H1 (cell line): Measurements from ENCODE around the gene FJX1. TPM values are rescaled to one million over a fixed set of nuclear protein-coding genes. Genes with fewer than 3 reads are reported as not detected.

Experiments used
- CTCF ChIA-PET: fragments of 300-600 bp; sonication (Branson Sonifier 250); formaldehyde crosslinking; loops from one replicate; lab custom pipeline; 2021; ENCODE audit not compliant: partially characterized antibody; lab: Charles Lee
- POLR2A ChIA-PET: fragments of 300-600 bp; sonication (Branson Sonifier 250); formaldehyde crosslinking; loops from one replicate; lab custom pipeline; 2021; ENCODE audit warnings: inconsistent platforms; ENCODE audit not compliant: partially characterized antibody; lab: Charles Lee
- DNase-seq, 2 experiments: peaks; one replicate each; pipeline versions ENCODE4 v3.0.0 to v3.0.0-alpha.2; 2010 to 2022; ENCODE audit warnings: low spot score in 2 of 2, low read depth in 1 of 2, mixed read lengths in 1 of 2
- FAIRE-seq: peaks from 2 replicates; lab custom pipeline; 2011; peaks lifted over from hg19 to GRCh38; lab: Jason Lieb, UNC
- H2AFZ ChIP-seq: 2 replicates; pipeline ENCODE4 v1.8.1; 2012; ENCODE audit warnings: low read length, inconsistent platforms
- H2AK5ac ChIP-seq: 2 replicates; pipeline ENCODE4 v1.6.1; 2013; ENCODE audit warnings: low read depth, low read length
- H2BK120ac ChIP-seq: replicated peaks from 2 replicates; pipeline ENCODE3; 2013; ENCODE audit warnings: low read depth, low read length, inconsistent platforms
- H2BK12ac ChIP-seq: 2 replicates; pipeline ENCODE4 v1.6.1; 2013; ENCODE audit warnings: low read depth, low read length
- H2BK15ac ChIP-seq: 2 replicates; pipeline ENCODE4 v1.6.1; 2013; ENCODE audit warnings: low read length
- H2BK20ac ChIP-seq: 2 replicates; pipeline ENCODE4 v1.6.1; 2013; ENCODE audit warnings: low read length
- H2BK5ac ChIP-seq: 2 replicates; pipeline ENCODE4 v1.6.1; 2013; ENCODE audit warnings: low read depth, low read length
- H3K14ac ChIP-seq: 2 replicates; pipeline ENCODE4 v1.6.1; 2013; ENCODE audit warnings: inconsistent platforms; ENCODE audit not compliant: insufficient read length
- H3K18ac ChIP-seq: 2 replicates; pipeline ENCODE4 v1.6.1; 2013; ENCODE audit warnings: low read length; ENCODE audit errors: extremely low read depth
- H3K23ac ChIP-seq: 2 replicates; pipeline ENCODE4 v1.6.1; 2013; ENCODE audit warnings: inconsistent platforms; ENCODE audit not compliant: insufficient read length
- H3K23me2 ChIP-seq: 2 replicates; pipeline ENCODE4 v1.6.1; 2013; ENCODE audit warnings: low read depth, low read length
- H3K27ac ChIP-seq: 2 replicates; pipeline ENCODE4 v1.6.1; 2011; ENCODE audit warnings: low read depth, low read length, inconsistent platforms
- H3K27me3 ChIP-seq, 4 experiments: replicated peaks in 1 of 4; 1 replicate in 1 of 4; 2 replicates in 3 of 4; pipeline versions ENCODE4 v1.6.1 to v1.8.1; 2011 to 2013; ENCODE audit warnings: low read length in 3 of 4, mild to moderate bottlenecking in 3 of 4, inconsistent platforms in 2 of 4, mixed read lengths in 2 of 4, moderate library complexity in 1 of 4; ENCODE audit not compliant: control insufficient read depth in 3 of 4, insufficient read depth in 3 of 4; ENCODE audit errors: extremely low read depth in 1 of 4
- H3K36me3 ChIP-seq, 4 experiments: 2 replicates each; pipeline versions ENCODE4 v1.6.1 to v1.8.1; 2011 to 2013; ENCODE audit warnings: mild to moderate bottlenecking in 4 of 4, low read length in 3 of 4, moderate library complexity in 2 of 4, control low read depth in 1 of 4, inconsistent platforms in 1 of 4; ENCODE audit not compliant: insufficient read depth in 4 of 4, control insufficient read depth in 2 of 4
- H3K4ac ChIP-seq: replicated peaks from 2 replicates; pipeline ENCODE3; 2013; ENCODE audit warnings: low read length, low read depth, mixed read lengths, inconsistent platforms; ENCODE audit not compliant: insufficient read length
- H3K4me1 ChIP-seq, 4 experiments: replicated peaks in 1 of 4; 1 replicate in 1 of 4; 2 replicates in 3 of 4; pipeline versions ENCODE4 v1.6.1 to v1.8.1; 2011 to 2013; ENCODE audit warnings: low read length in 3 of 4, inconsistent platforms in 2 of 4, mixed read lengths in 1 of 4; ENCODE audit not compliant: insufficient read depth in 4 of 4, control insufficient read depth in 3 of 4
- H3K4me2 ChIP-seq, 2 experiments: 2 replicates each; pipeline versions ENCODE4 v1.6.1 to v1.8.1; 2011 to 2013; ENCODE audit warnings: low read depth in 2 of 2, low read length in 2 of 2, control low read depth in 1 of 2, inconsistent platforms in 1 of 2, mild to moderate bottlenecking in 1 of 2; ENCODE audit not compliant: insufficient read depth in 1 of 2
- H3K4me3 ChIP-seq, 4 experiments: fragments of 200-600, 300-600 bp in 1 of 4; sonication (generic), shearing (Covaris generic), sonication (Bioruptor Twin) in 1 of 4; 2 replicates each; pipeline versions ENCODE4 v1.5.1 to v1.8.1; 2011 to 2016; ENCODE audit warnings: low read length in 4 of 4, low read depth in 3 of 4, control low read depth in 2 of 4, inconsistent platforms in 2 of 4, mild to moderate bottlenecking in 2 of 4, mixed read lengths in 1 of 4, moderate library complexity in 1 of 4; ENCODE audit not compliant: insufficient read depth in 2 of 4; ENCODE audit errors: extremely low read depth in 1 of 4
- H3K56ac ChIP-seq: replicated peaks from 2 replicates; pipeline ENCODE3; 2013; ENCODE audit warnings: low read depth, mild to moderate bottlenecking, mixed read lengths, low read length, inconsistent platforms; ENCODE audit not compliant: insufficient read length
- H3K79me1 ChIP-seq: 2 replicates; pipeline ENCODE4 v1.6.1; 2013; ENCODE audit warnings: low read depth, low read length, control low read depth
- H3K79me2 ChIP-seq, 2 experiments: 2 replicates each; pipeline versions ENCODE4 v1.6.1 to v1.8.1; 2012 to 2013; ENCODE audit warnings: low read length in 2 of 2, mild to moderate bottlenecking in 2 of 2, inconsistent platforms in 1 of 2; ENCODE audit not compliant: insufficient read depth in 2 of 2, control insufficient read depth in 1 of 2
- H3K9ac ChIP-seq, 4 experiments: replicated peaks in 1 of 4; 1 replicate in 1 of 4; 2 replicates in 3 of 4; pipeline versions ENCODE4 v1.6.1 to v1.8.1; 2011 to 2013; ENCODE audit warnings: low read depth in 3 of 4, low read length in 3 of 4, control low read depth in 2 of 4, mild to moderate bottlenecking in 2 of 4, moderate library complexity in 2 of 4, inconsistent platforms in 1 of 4; ENCODE audit errors: extremely low read depth in 1 of 4
- H3K9me3 ChIP-seq, 2 experiments: 2 replicates each; pipeline versions ENCODE4 v1.6.1 to v1.8.1; 2012 to 2013; ENCODE audit warnings: mild to moderate bottlenecking in 2 of 2, moderate library complexity in 2 of 2, control low read depth in 1 of 2, inconsistent platforms in 1 of 2, low read depth in 1 of 2, low read length in 1 of 2, mixed read lengths in 1 of 2; ENCODE audit not compliant: insufficient read depth in 2 of 2
- H4K20me1 ChIP-seq, 2 experiments: replicated peaks in 1 of 2; 2 replicates each; pipeline versions ENCODE3 to v1.8.1; 2011 to 2013; ENCODE audit warnings: inconsistent platforms in 2 of 2, low read length in 2 of 2, mild to moderate bottlenecking in 1 of 2; ENCODE audit not compliant: insufficient read depth in 2 of 2, control insufficient read depth in 1 of 2
- H4K5ac ChIP-seq: 2 replicates; pipeline ENCODE4 v1.6.1; 2013; ENCODE audit warnings: low read length, low read depth, mixed read lengths, inconsistent platforms; ENCODE audit not compliant: insufficient read length
- H4K8ac ChIP-seq: 2 replicates; pipeline ENCODE4 v1.8.0; 2013; ENCODE audit warnings: mild to moderate bottlenecking, moderate library complexity, low read length, inconsistent platforms; ENCODE audit not compliant: insufficient read depth; ENCODE audit errors: extremely low read depth
- H4K91ac ChIP-seq: replicated peaks from 2 replicates; pipeline ENCODE3; 2013; ENCODE audit warnings: low read length, mixed read lengths, inconsistent platforms; ENCODE audit not compliant: insufficient read length
- ATF3 ChIP-seq: IDR thresholded peaks from 2 replicates; pipeline ENCODE4 v1.6.1; 2011; ENCODE audit warnings: low read depth, mild to moderate bottlenecking, low read length; ENCODE audit not compliant: insufficient read depth
- CEBPB ChIP-seq: IDR thresholded peaks from 2 replicates; pipeline ENCODE4 v1.6.1; 2012; ENCODE audit warnings: low read depth, low read length
- CREB1 ChIP-seq: IDR thresholded peaks from 2 replicates; pipeline ENCODE4 v1.6.1; 2012; ENCODE audit warnings: inconsistent platforms
- EZH2 ChIP-seq: fragments of 200-600 bp; sonication (generic); IDR thresholded peaks from 2 replicates; pipeline ENCODE4 v1.7.1; 2012; ENCODE audit warnings: low read depth, mild to moderate bottlenecking, moderate library complexity, low read length, inconsistent platforms; ENCODE audit not compliant: severe bottlenecking
- JUN ChIP-seq: IDR thresholded peaks from 2 replicates; pipeline ENCODE4 v1.6.1; 2011; ENCODE audit warnings: low read depth, mild to moderate bottlenecking, improper control_type of control experiment, low read length
- KDM5A ChIP-seq: fragments of 200-600 bp; IDR thresholded peaks from 2 replicates; pipeline ENCODE4 v1.7.1; 2012; ENCODE audit warnings: mild to moderate bottlenecking, low read length, inconsistent platforms, mixed read lengths
- NRF1 ChIP-seq: IDR thresholded peaks from 2 replicates; pipeline ENCODE4 v1.6.1; 2011; ENCODE audit warnings: mild to moderate bottlenecking, low read depth, low read length, improper control_type of control experiment
- RBBP5 ChIP-seq: IDR thresholded peaks from 2 replicates; pipeline ENCODE4 v1.7.1; 2012; ENCODE audit warnings: low read depth, mild to moderate bottlenecking, inconsistent platforms, low read length, moderate library complexity, borderline replicate concordance
- RNF2 ChIP-seq: fragments of 200-900, 300-1000 bp; sonication (generic); IDR thresholded peaks from 2 replicates; pipeline ENCODE4 v1.7.1; 2016; ENCODE audit warnings: borderline replicate concordance, low read depth, mild to moderate bottlenecking, antibody characterized with exemption, low read length; ENCODE audit not compliant: poor library complexity, severe bottlenecking; ENCODE audit errors: missing control alignments
- TAF1 ChIP-seq: IDR thresholded peaks from 2 replicates; pipeline ENCODE4 v1.6.1; 2011; ENCODE audit warnings: mild to moderate bottlenecking, low read depth, low read length
- WGBS, 2 experiments: shearing (Covaris generic) in 1 of 2; methylation state at CpG; one replicate each; pipeline versions ENCODE4 v1.1.6 to v1.1.7; 2013 to 2015; ENCODE audit warnings: low lambda C conversion rate in 2 of 2, mixed read lengths in 2 of 2, inconsistent platforms in 1 of 2, low coverage in 1 of 2, missing lambda C conversion rate in 1 of 2; ENCODE audit not compliant: insufficient replicate concordance in 2 of 2, insufficient coverage in 1 of 2, insufficient read length in 1 of 2; ENCODE audit errors: extremely low coverage in 1 of 2, missing lambda C conversion rate in 1 of 2; 5-methylcytosine and 5-hydroxymethylcytosine counted together
- polyA plus RNA-seq, 7 experiments: library from polyadenylated mRNA; depleted of rRNA in 3 of 7; stranded (reverse) in 5 of 7; unstranded in 2 of 7; fragments of >200 nt in 5 of 7; fragments of 200-250 nt in 2 of 7; gene quantifications; 1 replicate in 5 of 7; 2 replicates in 1 of 7; 4 replicates in 1 of 7; pipeline versions ENCODE4 v1.2.1 to v1.2.3, GENCODE V29; 2011 to 2013; ENCODE audit warnings: missing spikeins in 2 of 7, mixed read lengths in 2 of 7
- total RNA-seq: library from RNA; stranded (reverse); fragmentation: NEBNext Ultra II Directional; extraction: Animal tissue kit (Norgen Biotek cat#: 25700); gene quantifications from 2 replicates; pipeline ENCODE4 v1.2.1, GENCODE V29; 2021

FJX1 gene
- total and polyA plus RNA-seq, 2 of the 8 experiments (the other 6 are each of a cell fraction or from before 2014, with no cell fraction given): 6.3 to 13.3 TPM

GRCh38 chr11:35624316-35624715 lies 6.1 kb downstream of the FJX1 start:
- TF ChIP-seq TAF1 (no peak), JUN (no peak), EZH2 (no peak), CEBPB (no peak), RBBP5 (no peak), KDM5A (no peak), CREB1 (no peak), ATF3 (no peak), RNF2 (no peak), NRF1 (no peak)
- peaks cover 4 to 12% (median 9%) of the 10 kb centered on the region in 4 experiments; a peak in 6 of 7 replicates for H3K27me3 ChIP-seq
- no peaks in the 10 kb centered on the region for H3K36me3 ChIP-seq
- H3K56ac ChIP-seq: no peak overlapping the region
- no peak for FAIRE-seq
- no peak overlapping the region for H3K18ac ChIP-seq
- H2BK5ac ChIP-seq: no peak overlapping the region
- no peak overlapping the region for H3K4ac ChIP-seq
- no peak for DNase-seq
- no peak overlapping the region for H2BK15ac ChIP-seq
- H4K5ac ChIP-seq: no peak overlapping the region
- no peak overlapping the region for H4K8ac ChIP-seq
- CTCF ChIA-PET: interaction anchor here (0.6 to 1.0 kb wide), 3 partner anchors 137 to 1067 kb away, joined by 3 to 5 read pairs (median 3); no protein-coding TSS in a partner anchor
- H4K20me1 ChIP-seq: no peaks in the 10 kb centered on the region
- H3K79me1 ChIP-seq: no peaks in the 10 kb centered on the region
- no peak overlapping the region for H2AFZ ChIP-seq
- H2BK20ac ChIP-seq: no peak overlapping the region
- H3K4me1 ChIP-seq: peaks cover 0 to 8% (median 3%) of the 10 kb centered on the region in 4 experiments; a peak in 4 of 7 replicates
- no peak overlapping the region for H2BK12ac ChIP-seq
- H3K14ac ChIP-seq: no peak overlapping the region
- no peak overlapping the region for H3K4me3 ChIP-seq
- peaks cover 7% of the 10 kb centered on the region; the same call in 1 of the 2 replicates for H3K23me2 ChIP-seq
- WGBS, 2 experiments: 87% methylated on average over 2 of the region's 2 CpGs; no CpG with 5 or more reads in 1 of the 2 experiments
- no peaks in the 10 kb centered on the region for H3K79me2 ChIP-seq
- no peak overlapping the region for H3K27ac ChIP-seq
- no peak overlapping the region for H3K4me2 ChIP-seq
- no peaks in the 10 kb centered on the region for H3K9me3 ChIP-seq
- POLR2A ChIA-PET: interaction anchor here (1.5 kb wide), 1 partner anchor 31 kb away, joined by 3 read pairs; no protein-coding TSS in a partner anchor
- H3K23ac ChIP-seq: no peak overlapping the region
- no peak overlapping the region for H3K9ac ChIP-seq
- H2BK120ac ChIP-seq: no peak overlapping the region
- H4K91ac ChIP-seq: no peak overlapping the region
- H2AK5ac ChIP-seq: no peak overlapping the region
